CD4-positive, alpha-beta T cell (primary cell): ENCODE results near the gene STAG3. TPM values are rescaled to one million over a fixed set of nuclear protein-coding genes. Genes with fewer than 3 reads are reported as not detected.

Experiments used
- ATAC-seq: fragments of 200-7000 bp; cut with Tn5 transposase; one replicate; pipeline ENCODE4 v1.10.0; 2022; ENCODE audit warnings: mild to moderate bottlenecking; ENCODE audit not compliant: poor library complexity
- CTCF ChIA-PET: fragments of 350-600 bp; sonication (Branson Sonifier 250); formaldehyde crosslinking; loops from one replicate; lab custom pipeline; 2021; ENCODE audit warnings: antibody characterized with exemption, inconsistent platforms; lab: Charles Lee
- POLR2A ChIA-PET: fragments of 350-600 bp; sonication (Branson Sonifier 250); formaldehyde crosslinking; loops from one replicate; lab custom pipeline; 2021; ENCODE audit warnings: antibody characterized with exemption, inconsistent platforms; lab: Charles Lee
- DNase-seq, 14 experiments: peaks; one replicate each; pipeline ENCODE4 v3.0.0-alpha.2; 2013 to 2020; ENCODE audit warnings: mixed read lengths in 2 of 14
- H3K27ac ChIP-seq, 2 donors: one replicate each; pipeline versions ENCODE4 v1.5.1 to v1.7.0; 2013; ENCODE audit warnings: low read length in 2 of 2, low read depth in 1 of 2, mild to moderate bottlenecking in 1 of 2
- H3K27me3 ChIP-seq, 2 experiments: 1 replicate in 1 of 2; 2 replicates in 1 of 2; pipeline versions ENCODE4 v1.6.1 to v1.7.0; 2013; ENCODE audit warnings: low read length in 2 of 2, control low read depth in 1 of 2, mild to moderate bottlenecking in 1 of 2, moderate library complexity in 1 of 2; ENCODE audit not compliant: insufficient read depth in 2 of 2, control insufficient read depth in 1 of 2
- H3K36me3 ChIP-seq: one replicate; pipeline ENCODE4 v1.6.1; 2013; ENCODE audit warnings: low read length, control low read depth; ENCODE audit not compliant: insufficient read depth
- H3K4me1 ChIP-seq: one replicate; pipeline ENCODE4 v1.6.1; 2013; ENCODE audit warnings: low read length, control low read depth; ENCODE audit not compliant: insufficient read depth
- H3K4me3 ChIP-seq: one replicate; pipeline ENCODE4 v1.5.1; 2013; ENCODE audit warnings: mild to moderate bottlenecking, low read length, moderate library complexity
- H3K9me3 ChIP-seq, 2 experiments: 1 replicate in 1 of 2; 2 replicates in 1 of 2; pipeline versions ENCODE4 v1.6.1 to v1.7.0; 2013; ENCODE audit warnings: low read length in 2 of 2, mild to moderate bottlenecking in 2 of 2, control low read depth in 1 of 2, moderate library complexity in 1 of 2; ENCODE audit not compliant: control insufficient read depth in 1 of 2, insufficient read depth in 1 of 2
- H3K27ac Mint-ChIP-seq: one replicate; pipeline ENCODE4 v1.8.0; 2020; ENCODE audit warnings: mixed read lengths
- H3K27me3 Mint-ChIP-seq: one replicate; pipeline ENCODE4 v1.8.0; 2021; ENCODE audit warnings: mixed read lengths
- H3K36me3 Mint-ChIP-seq: one replicate; pipeline ENCODE4 v1.8.0; 2021; ENCODE audit warnings: low read depth, mixed read lengths
- H3K4me1 Mint-ChIP-seq: one replicate; pipeline ENCODE4 v1.8.0; 2021; ENCODE audit warnings: low read depth, mixed read lengths
- H3K4me3 Mint-ChIP-seq: one replicate; pipeline ENCODE4 v1.8.0; 2020; ENCODE audit warnings: mild to moderate bottlenecking, mixed read lengths
- H3K9me3 Mint-ChIP-seq: one replicate; pipeline ENCODE4 v1.8.0; 2020; ENCODE audit warnings: mixed read lengths
- CTCF ChIP-seq: fragments of 200-600 bp; IDR thresholded peaks from one replicate; pipeline ENCODE4 v1.8.0; 2022; ENCODE audit warnings: antibody characterized with exemption, mild to moderate bottlenecking
- intact Hi-C, 2 experiments: fragments of 100-400 bp; cut with DNase I in 1 of 2; cut with micrococcal nuclease in 1 of 2; formaldehyde crosslinking; loops; one replicate each; pipeline versions ENCODE4 v1.15.1 to v1.9.0; 2023 to 2025; cut with DNase I, micrococcal nuclease
- total RNA-seq, 174 experiments: library from RNA in 2 of 174; stranded (reverse) in 2 of 174; gene quantifications; one replicate each; pipeline ENCODE4 v1.2.3 and lab custom pipeline; 2021 to 2026

Gene STAG3
- total RNA-seq, 2 experiments from 2014 or later: 4.0 to 5.5 TPM

DNA sequence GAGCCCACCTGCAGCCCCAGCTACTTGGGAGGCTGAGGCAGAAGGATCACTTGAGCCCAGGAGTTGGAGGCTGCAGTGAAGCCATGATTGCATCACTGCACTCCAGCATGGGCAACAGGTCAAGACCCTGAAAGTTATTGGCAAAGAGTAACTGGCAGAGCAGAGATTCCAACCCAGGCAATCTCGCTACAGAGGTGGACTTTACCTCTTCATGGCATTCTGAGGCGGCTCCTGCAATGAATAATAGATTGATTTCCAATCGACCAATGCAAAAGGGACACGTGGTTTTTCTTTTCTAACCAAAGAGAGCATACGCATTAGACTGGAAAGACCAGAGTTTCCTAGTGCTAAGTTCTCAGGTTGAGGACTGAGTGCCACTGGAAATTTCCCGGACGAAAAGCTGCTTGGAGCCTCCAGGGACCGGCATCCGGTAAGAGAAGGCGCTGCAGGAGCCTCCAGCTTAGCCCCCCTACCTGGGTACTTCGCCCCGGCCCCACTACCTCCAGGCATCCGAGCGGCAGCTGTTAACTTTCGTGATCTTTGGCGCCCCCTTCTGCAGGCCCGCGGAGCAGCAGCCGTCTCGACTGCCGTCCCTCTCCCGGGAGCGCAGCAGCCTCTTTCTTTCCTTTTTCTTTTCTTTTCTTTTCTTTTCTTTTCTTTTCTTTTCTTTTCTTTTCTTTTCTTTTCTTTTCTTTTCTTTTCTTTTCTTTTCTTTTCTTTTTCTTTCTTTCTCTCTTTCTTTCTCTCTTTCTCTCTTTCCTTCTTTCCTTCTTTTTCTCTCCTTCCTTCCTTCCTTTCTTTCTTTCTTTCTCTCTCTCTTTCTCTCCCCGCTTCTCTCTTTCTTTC, 46.9 kb upstream of the STAG3 start:
- no peak overlapping the region for H3K27ac ChIP-seq
- CTCF ChIA-PET: interaction anchor here (0.6 to 2.3 kb wide), 18 partner anchors 10 to 277 kb away, joined by 3 to 14 read pairs (median 4); partner anchors contain the start of genes AP4M1, COPS6, GAL3ST4 and LAMTOR4
- peak; percentile 19 for ATAC-seq

GRCh38 chr7:100132126-100132525, 45.6 kb upstream of the STAG3 start:
- peak overlapping the region; percentile 62 for H3K4me3 Mint-ChIP-seq

More for the DNA sequence above, 46.9 kb upstream of the STAG3 start:
- Mint-ChIP-seq H3K27ac (peak overlapping the region; percentile 30), H3K4me3 (peak overlapping the region; percentile 45), H3K9me3 (no peaks in the 10 kb centered on the region), H3K27me3 (no peaks in the 10 kb centered on the region), H3K36me3 (peaks cover 11% of the 10 kb centered on the region), H3K4me1 (peaks cover 22% of the 10 kb centered on the region)
- Histone ChIP-seq H3K4me3 (peak overlapping the region; percentile 10), H3K9me3 (no peaks in the 10 kb centered on the region), H3K36me3 (no peaks in the 10 kb centered on the region), H3K4me1 (peaks cover 31% of the 10 kb centered on the region), H3K27me3 (no peaks in the 10 kb centered on the region)
- POLR2A ChIA-PET: interaction anchor here (0.6 to 3.7 kb wide), 11 partner anchors 9 to 298 kb away, joined by 3 to 29 read pairs (median 6); partner anchors contain the start of genes CNPY4, LAMTOR4, TRIM4 and ZCWPW1
- TF ChIP-seq CTCF: peak; percentile 98
- peak; percentile 78 to 93 (median 87) for DNase-seq
- intact Hi-C loops: loop anchor here (1.0 to 5.0 kb wide), 6 partner anchors 30 to 218 kb away; partner anchors contain the start of genes AP4M1 (in 1 of the 2), AZGP1 (in 1 of the 2) and MCM7 (in 1 of the 2)

More at GRCh38 chr7:100132126-100132525, 45.6 kb upstream of the STAG3 start:
- CTCF ChIA-PET: interaction anchor here (0.8 to 2.3 kb wide), 15 partner anchors 12 to 276 kb away, joined by 3 to 14 read pairs (median 4); partner anchors contain the start of gene GAL3ST4
- ATAC-seq (no peak), DNase-seq (no peak)
- no peaks in the 10 kb centered on the region for H3K36me3 ChIP-seq
- Mint-ChIP-seq H3K36me3 (peaks cover 1% of the 10 kb centered on the region), H3K4me1 (peaks cover 15% of the 10 kb centered on the region), H3K27me3 (no peaks in the 10 kb centered on the region), H3K27ac (peak overlapping the region; percentile 42), H3K9me3 (no peaks in the 10 kb centered on the region)
- H3K4me1 ChIP-seq: peaks cover 23% of the 10 kb centered on the region
- no peak overlapping the region for H3K27ac ChIP-seq
- no peaks in the 10 kb centered on the region for H3K9me3 ChIP-seq
- no peaks in the 10 kb centered on the region for H3K27me3 ChIP-seq
- TF ChIP-seq CTCF: no peak
- H3K4me3 ChIP-seq: no peak overlapping the region
- POLR2A ChIA-PET: interaction anchor here (0.7 to 1.2 kb wide), 11 partner anchors 16 to 297 kb away, joined by 3 to 7 read pairs (median 4); partner anchors contain the start of genes GPC2, LAMTOR4, MCM7 and MEPCE
- intact Hi-C loops: loop anchor here (1.0 to 5.0 kb wide), 7 partner anchors 17 to 276 kb away; partner anchors contain the start of genes AZGP1 (in 1 of the 2), LAMTOR4 (in 1 of the 2) and PVRIG (in 1 of the 2)
